Endothelial cell of umbilical vein (primary cell): ENCODE results near the gene MROH2A. TPM values are rescaled to one million over a fixed set of nuclear protein-coding genes. Genes with fewer than 3 reads are reported as not detected.

ENCODE experiments used
- BruUV-seq: library from RNA; stranded (reverse); fragments of 400-500 nt; replicated peaks from 2 replicates; lab custom pipeline; 2021; lab: Mats Ljungman, UMichigan
- CTCF ChIA-PET: fragments of 300-600, 350-600 bp; sonication (Branson Sonifier 250); formaldehyde crosslinking; loops from one replicate; lab custom pipeline; 2021; ENCODE audit warnings: antibody characterized with exemption, inconsistent platforms; lab: Charles Lee
- POLR2A ChIA-PET: fragments of 300-600, 350-600 bp; sonication (Branson Sonifier 250); formaldehyde crosslinking; loops from one replicate; lab custom pipeline; 2021; ENCODE audit warnings: antibody characterized with exemption, inconsistent platforms; lab: Charles Lee
- DNase-seq: peaks from one replicate; pipeline ENCODE4 v3.0.0-alpha.2; 2011; ENCODE audit warnings: low read depth, low spot score
- FAIRE-seq: peaks from 2 replicates; lab custom pipeline; 2011; peaks lifted over from hg19 to GRCh38; lab: Jason Lieb, UNC
- H2AFZ ChIP-seq: 2 replicates; pipeline ENCODE4 v1.6.0; 2012; ENCODE audit warnings: low read depth, low read length, control low read depth, inconsistent platforms
- H3K27ac ChIP-seq: 2 replicates; pipeline ENCODE4 v1.5.1; 2011; ENCODE audit warnings: low read depth, mild to moderate bottlenecking, control low read depth, low read length, moderate library complexity; ENCODE audit not compliant: insufficient read depth
- H3K27me3 ChIP-seq, 2 experiments: 2 replicates each; pipeline versions ENCODE4 v1.6.0 to v1.6.1; 2011; ENCODE audit warnings: low read length in 2 of 2, mixed read lengths in 1 of 2; ENCODE audit not compliant: control insufficient read depth in 2 of 2, insufficient read depth in 2 of 2
- H3K36me3 ChIP-seq, 2 experiments: 2 replicates in 1 of 2; 3 replicates in 1 of 2; pipeline ENCODE4 v1.5.1; 2011; ENCODE audit warnings: low read length in 2 of 2, mild to moderate bottlenecking in 1 of 2, moderate library complexity in 1 of 2; ENCODE audit not compliant: control insufficient read depth in 2 of 2, insufficient read depth in 2 of 2; ENCODE audit errors: extremely low read depth in 1 of 2
- H3K4me1 ChIP-seq: 3 replicates; pipeline ENCODE4 v1.5.1; 2011; ENCODE audit warnings: mild to moderate bottlenecking, low read length; ENCODE audit not compliant: control insufficient read depth, insufficient read depth; ENCODE audit errors: extremely low read depth
- H3K4me2 ChIP-seq: 2 replicates; pipeline ENCODE4 v1.6.1; 2011; ENCODE audit warnings: low read length, control low read depth, mixed read lengths; ENCODE audit not compliant: insufficient read depth
- H3K4me3 ChIP-seq, 3 experiments: fragments of 200-600 bp in 1 of 3; sonication (generic), shearing (Covaris generic) in 1 of 3; replicated peaks in 1 of 3; 2 replicates each; pipeline ENCODE4 v1.5.1; 2011 to 2016; ENCODE audit warnings: control low read depth in 3 of 3, low read length in 3 of 3, mild to moderate bottlenecking in 2 of 3, inconsistent platforms in 1 of 3, low read depth in 1 of 3, moderate library complexity in 1 of 3; ENCODE audit not compliant: insufficient read depth in 1 of 3
- H3K79me2 ChIP-seq: 2 replicates; pipeline ENCODE4 v1.6.0; 2012; ENCODE audit warnings: low read length, inconsistent platforms; ENCODE audit not compliant: control insufficient read depth, insufficient read depth
- H3K9ac ChIP-seq: replicated peaks from 2 replicates; pipeline ENCODE3; 2011; ENCODE audit warnings: low read length, control low read depth; ENCODE audit not compliant: insufficient read depth; ENCODE audit errors: extremely low read depth
- H3K9me1 ChIP-seq: replicated peaks from 3 replicates; pipeline ENCODE4 v1.6.0; 2011; ENCODE audit warnings: mild to moderate bottlenecking, low read length; ENCODE audit not compliant: control insufficient read depth, insufficient read depth; ENCODE audit errors: extremely low read depth
- H3K9me3 ChIP-seq: replicated peaks from 2 replicates; pipeline ENCODE4 v1.5.1; 2012; ENCODE audit warnings: low read length, inconsistent platforms; ENCODE audit not compliant: control insufficient read depth, insufficient read depth
- H4K20me1 ChIP-seq: replicated peaks from 2 replicates; pipeline ENCODE3; 2011; ENCODE audit warnings: mild to moderate bottlenecking, low read length; ENCODE audit not compliant: control insufficient read depth, insufficient read depth; ENCODE audit errors: extremely low read depth
- EZH2 ChIP-seq: IDR thresholded peaks from 2 replicates; pipeline ENCODE4 v1.6.1; 2012; ENCODE audit warnings: borderline replicate concordance, low read depth, mild to moderate bottlenecking, moderate library complexity, low read length, inconsistent platforms; ENCODE audit not compliant: severe bottlenecking
- FOS ChIP-seq: IDR thresholded peaks from 2 replicates; pipeline ENCODE4 v1.6.1; 2011; ENCODE audit warnings: mild to moderate bottlenecking, low read length, moderate library complexity, borderline replicate concordance; ENCODE audit not compliant: insufficient read depth
- GATA2 ChIP-seq: IDR thresholded peaks from 2 replicates; pipeline ENCODE4 v1.7.0; 2011; ENCODE audit warnings: low read depth, mild to moderate bottlenecking, moderate library complexity, mixed read lengths, low read length; ENCODE audit not compliant: insufficient read length, insufficient read depth
- JUN ChIP-seq: IDR thresholded peaks from 2 replicates; pipeline ENCODE4 v1.6.1; 2011; ENCODE audit warnings: borderline replicate concordance, low read depth; ENCODE audit not compliant: insufficient read length, insufficient read depth
- MYC ChIP-seq: IDR thresholded peaks from one replicate; pipeline ENCODE4 v1.6.1; 2011; ENCODE audit warnings: mild to moderate bottlenecking, low read depth, low read length
- POLR2A ChIP-seq: IDR thresholded peaks from 2 replicates; pipeline ENCODE4 v1.6.1; 2012; ENCODE audit warnings: low read depth, mild to moderate bottlenecking, control low read depth, low read length
- POLR2AphosphoS5 ChIP-seq: IDR thresholded peaks from 2 replicates; pipeline ENCODE4 v1.6.1; 2012; ENCODE audit warnings: low read depth, mild to moderate bottlenecking, control low read depth, low read length, moderate library complexity; ENCODE audit not compliant: insufficient read depth
- dilution Hi-C: fragments of 300-500 bp; cut with MboI; formaldehyde crosslinking; loops from one replicate; pipeline ENCODE4 v1.15.0; 2019; ENCODE audit warnings: low sequenced_read_pairs; ENCODE audit not compliant: extremely low pct_ligation_motif_present
- intact Hi-C: fragments of 100-400 bp; cut with micrococcal nuclease; formaldehyde crosslinking; loops from one replicate; pipeline ENCODE4 v1.10.0; 2022
- polyA plus RNA-seq, 4 experiments: library from polyadenylated mRNA; depleted of rRNA in 3 of 4; stranded (reverse) in 3 of 4; unstranded in 1 of 4; fragments of >200 nt; gene quantifications; 2 replicates each; pipeline versions ENCODE4 v1.2.1 to v1.2.3, GENCODE V29; 2011 to 2012; ENCODE audit warnings: missing spikeins in 1 of 4
- total RNA-seq: library from RNA; stranded (reverse); gene quantifications from 2 replicates; pipeline ENCODE4 v1.2.3, GENCODE V29; 2021
- TF ChIP-seq, protein P1 (sequence below), 2 donors: IDR thresholded peaks; 1 replicate in 1 of 2; 2 replicates in 1 of 2; pipeline ENCODE4 v1.5.1; 2011; ENCODE audit warnings: low read length in 2 of 2, mild to moderate bottlenecking in 2 of 2, moderate library complexity in 2 of 2, control low read depth in 1 of 2, inconsistent platforms in 1 of 2, low read depth in 1 of 2; ENCODE audit not compliant: insufficient read depth in 1 of 2; ENCODE audit errors: extremely low read depth in 1 of 2
- TF ChIP-seq, protein P2 (sequence below): IDR thresholded peaks from 2 replicates; pipeline ENCODE4 v1.6.1; 2011; ENCODE audit not compliant: insufficient read depth, insufficient read length

MROH2A gene
- total and polyA plus RNA-seq, 2 donors (not counting 3 experiments of a cell fraction or from before 2014, with no cell fraction given) = not detected

DNA sequence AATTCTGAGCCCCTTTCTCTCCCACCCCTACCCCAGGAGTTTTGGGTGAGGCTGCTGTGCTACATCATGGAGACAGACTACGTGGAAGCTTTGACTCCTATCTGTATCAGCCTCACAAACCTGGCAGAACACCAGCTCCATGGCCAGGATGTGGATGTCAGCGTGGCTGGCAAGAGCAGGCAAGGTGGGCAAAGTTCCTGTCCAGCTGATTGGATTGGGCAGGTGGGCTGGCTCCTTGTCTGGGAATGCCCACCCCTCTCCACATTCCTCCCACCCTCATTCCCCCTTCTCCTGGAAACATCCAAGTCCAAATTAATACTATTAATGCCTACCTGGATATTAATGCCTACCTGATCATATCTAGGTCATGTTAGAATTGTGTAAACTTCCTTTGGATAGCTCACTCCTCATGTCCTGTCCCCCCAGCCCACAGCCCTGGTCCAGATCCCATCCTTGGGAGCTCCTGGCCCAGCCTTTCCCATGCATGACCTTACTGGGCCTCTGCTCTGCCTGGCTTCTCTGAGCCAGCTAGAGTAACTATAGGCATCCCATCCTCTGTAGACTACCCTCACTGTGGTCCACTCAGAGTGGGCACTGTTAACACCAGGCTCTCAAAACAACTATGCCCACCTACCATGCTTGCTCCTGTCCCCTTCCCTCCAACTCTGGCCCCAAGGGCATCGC, 24.1 kb downstream of the MROH2A start:
- no peak for DNase-seq
- no peaks in the 10 kb centered on the region for H3K27me3 ChIP-seq
- no peak overlapping the region for H2AFZ ChIP-seq
- no peaks in the 10 kb centered on the region for H3K79me2 ChIP-seq
- POLR2A ChIA-PET = no interaction called here
- CTCF ChIA-PET = no interaction called here
- no peak for FAIRE-seq
- intact Hi-C loops = no loop called here
- no peak overlapping the region for H3K9ac ChIP-seq
- BruUV-seq = no TSS peak
- no peak for TF ChIP-seq FOS
- TF ChIP-seq, protein P1, sequence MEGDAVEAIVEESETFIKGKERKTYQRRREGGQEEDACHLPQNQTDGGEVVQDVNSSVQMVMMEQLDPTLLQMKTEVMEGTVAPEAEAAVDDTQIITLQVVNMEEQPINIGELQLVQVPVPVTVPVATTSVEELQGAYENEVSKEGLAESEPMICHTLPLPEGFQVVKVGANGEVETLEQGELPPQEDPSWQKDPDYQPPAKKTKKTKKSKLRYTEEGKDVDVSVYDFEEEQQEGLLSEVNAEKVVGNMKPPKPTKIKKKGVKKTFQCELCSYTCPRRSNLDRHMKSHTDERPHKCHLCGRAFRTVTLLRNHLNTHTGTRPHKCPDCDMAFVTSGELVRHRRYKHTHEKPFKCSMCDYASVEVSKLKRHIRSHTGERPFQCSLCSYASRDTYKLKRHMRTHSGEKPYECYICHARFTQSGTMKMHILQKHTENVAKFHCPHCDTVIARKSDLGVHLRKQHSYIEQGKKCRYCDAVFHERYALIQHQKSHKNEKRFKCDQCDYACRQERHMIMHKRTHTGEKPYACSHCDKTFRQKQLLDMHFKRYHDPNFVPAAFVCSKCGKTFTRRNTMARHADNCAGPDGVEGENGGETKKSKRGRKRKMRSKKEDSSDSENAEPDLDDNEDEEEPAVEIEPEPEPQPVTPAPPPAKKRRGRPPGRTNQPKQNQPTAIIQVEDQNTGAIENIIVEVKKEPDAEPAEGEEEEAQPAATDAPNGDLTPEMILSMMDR (IDR thresholded peaks at IDR 0.05; ENCODE audit: extremely low read depth in 1 of 2, insufficient read depth in 1 of 2, low read depth in 1 of 2, low read length in 2 of 2) = no peak
- TF ChIP-seq POLR2A = no peak
- no peak for TF ChIP-seq JUN
- TF ChIP-seq, protein P2, sequence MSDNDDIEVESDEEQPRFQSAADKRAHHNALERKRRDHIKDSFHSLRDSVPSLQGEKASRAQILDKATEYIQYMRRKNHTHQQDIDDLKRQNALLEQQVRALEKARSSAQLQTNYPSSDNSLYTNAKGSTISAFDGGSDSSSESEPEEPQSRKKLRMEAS = no peak
- TF ChIP-seq GATA2 = no peak
- TF ChIP-seq EZH2 = no peak
- no peak for TF ChIP-seq MYC
- no peak for TF ChIP-seq POLR2AphosphoS5
- no peaks in the 10 kb centered on the region for H3K36me3 ChIP-seq
- no peak overlapping the region for H3K4me2 ChIP-seq
- dilution Hi-C loops = no loop called here
- no peak overlapping the region for H3K27ac ChIP-seq
- H3K4me1 ChIP-seq = no peaks in the 10 kb centered on the region
- H3K9me3 ChIP-seq = no peaks in the 10 kb centered on the region
- H3K9me1 ChIP-seq = no peaks in the 10 kb centered on the region
- H4K20me1 ChIP-seq = no peaks in the 10 kb centered on the region
- H3K4me3 ChIP-seq = no peak overlapping the region
